ENCODE data around the gene RNF220. TPM values are rescaled to one million over a fixed set of nuclear protein-coding genes. Genes with fewer than 3 reads are reported as not detected.

Gene RNF220
- total RNA-seq, 2 donors from 2014 or later: 121 to 125 TPM

DNA sequence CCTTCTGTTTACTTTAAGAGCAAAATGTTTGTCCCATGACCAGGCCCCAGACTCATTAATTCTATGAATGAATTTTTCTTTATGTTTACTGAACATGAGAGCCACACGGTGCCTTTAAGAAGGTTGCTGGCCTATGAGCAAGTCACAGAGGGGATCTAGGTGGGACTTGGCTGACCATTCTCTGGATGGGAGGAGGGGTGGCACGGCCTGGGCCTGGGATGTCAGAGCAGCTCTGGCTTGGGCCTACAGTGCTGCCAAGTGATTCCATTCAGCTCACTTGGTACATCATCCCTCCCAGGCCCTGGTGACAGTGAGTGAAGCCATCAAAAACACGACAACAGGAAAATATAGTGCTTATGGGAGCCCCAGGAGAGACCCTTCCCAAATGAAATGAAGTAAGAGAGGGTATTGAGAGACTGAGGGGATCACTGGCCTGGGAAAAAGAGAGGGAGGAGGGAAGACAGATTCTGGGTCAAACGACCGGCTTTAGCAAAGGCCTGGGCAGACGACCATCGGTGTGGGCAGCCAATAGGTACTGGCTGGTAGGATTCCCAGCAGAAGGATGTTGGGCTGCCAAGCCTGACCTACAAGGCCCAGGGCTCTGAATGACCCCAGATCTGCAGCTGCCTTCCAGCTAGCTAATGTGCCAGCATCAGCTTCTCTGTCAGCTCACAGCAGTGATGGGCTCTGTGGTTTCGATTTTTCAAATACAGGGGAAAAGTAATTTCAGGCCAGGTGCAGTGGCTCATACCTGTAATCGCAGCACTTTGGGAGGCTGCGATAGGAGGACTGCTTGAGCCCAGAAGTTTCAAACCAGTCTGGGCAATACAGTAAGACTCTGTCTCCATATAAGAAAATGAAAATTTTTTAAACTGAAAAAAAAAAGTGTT lies 265.9 kb downstream of the RNF220 start:
- TF ChIP-seq, protein P1, sequence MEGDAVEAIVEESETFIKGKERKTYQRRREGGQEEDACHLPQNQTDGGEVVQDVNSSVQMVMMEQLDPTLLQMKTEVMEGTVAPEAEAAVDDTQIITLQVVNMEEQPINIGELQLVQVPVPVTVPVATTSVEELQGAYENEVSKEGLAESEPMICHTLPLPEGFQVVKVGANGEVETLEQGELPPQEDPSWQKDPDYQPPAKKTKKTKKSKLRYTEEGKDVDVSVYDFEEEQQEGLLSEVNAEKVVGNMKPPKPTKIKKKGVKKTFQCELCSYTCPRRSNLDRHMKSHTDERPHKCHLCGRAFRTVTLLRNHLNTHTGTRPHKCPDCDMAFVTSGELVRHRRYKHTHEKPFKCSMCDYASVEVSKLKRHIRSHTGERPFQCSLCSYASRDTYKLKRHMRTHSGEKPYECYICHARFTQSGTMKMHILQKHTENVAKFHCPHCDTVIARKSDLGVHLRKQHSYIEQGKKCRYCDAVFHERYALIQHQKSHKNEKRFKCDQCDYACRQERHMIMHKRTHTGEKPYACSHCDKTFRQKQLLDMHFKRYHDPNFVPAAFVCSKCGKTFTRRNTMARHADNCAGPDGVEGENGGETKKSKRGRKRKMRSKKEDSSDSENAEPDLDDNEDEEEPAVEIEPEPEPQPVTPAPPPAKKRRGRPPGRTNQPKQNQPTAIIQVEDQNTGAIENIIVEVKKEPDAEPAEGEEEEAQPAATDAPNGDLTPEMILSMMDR (IDR thresholded peaks at IDR 0.05): no peak
- no peaks in the 10 kb centered on the region for H3K36me3 ChIP-seq
- DNase-seq (ENCODE audit: low spot score) (no peak), ATAC-seq (ENCODE audit: insufficient number of reproducible peaks, low FRiP score, low read depth) (no peak)
- H3K27me3 ChIP-seq (replicated peaks; ENCODE audit: insufficient read depth): no peaks in the 10 kb centered on the region
- H3K9me3 ChIP-seq: no peaks in the 10 kb centered on the region
- H3K27ac ChIP-seq: no peak overlapping the region
- H3K4me1 ChIP-seq (ENCODE audit: control insufficient read depth in 1 of 2, low read depth in 2 of 2): peaks cover 10 to 30% of the 10 kb centered on the region in 2 donors
- H3K4me3 ChIP-seq: no peak overlapping the region

GRCh38 chr1:44672254-44672955 lies 267.4 kb downstream of the RNF220 start:
- ATAC-seq (ENCODE audit: insufficient number of reproducible peaks, low FRiP score, low read depth) (no peak), DNase-seq (ENCODE audit: low spot score) (no peak)
- no peak overlapping the region for H3K4me3 ChIP-seq
- H3K36me3 ChIP-seq: no peaks in the 10 kb centered on the region
- H3K27ac ChIP-seq: peak overlapping the region in 1 of 2 donors; percentile 84
- TF ChIP-seq, protein P1 (IDR thresholded peaks at IDR 0.05): no peak
- peaks cover 11 to 30% of the 10 kb centered on the region in 2 donors for H3K4me1 ChIP-seq (ENCODE audit: control insufficient read depth in 1 of 2, low read depth in 2 of 2)
- H3K27me3 ChIP-seq (replicated peaks; ENCODE audit: insufficient read depth): no peaks in the 10 kb centered on the region
- H3K9me3 ChIP-seq: no peaks in the 10 kb centered on the region

GRCh38 chr1:44672961-44673674 lies 268.1 kb downstream of the RNF220 start:
- H3K9me3 ChIP-seq: no peaks in the 10 kb centered on the region
- peaks cover 13 to 30% of the 10 kb centered on the region in 2 donors for H3K4me1 ChIP-seq (ENCODE audit: control insufficient read depth in 1 of 2, low read depth in 2 of 2)
- ATAC-seq (ENCODE audit: insufficient number of reproducible peaks, low FRiP score, low read depth): no peak
- H3K27ac ChIP-seq: peak overlapping the region; percentile 84 to 94
- DNase-seq (ENCODE audit: low spot score): no peak
- no peaks in the 10 kb centered on the region for H3K27me3 ChIP-seq (replicated peaks; ENCODE audit: insufficient read depth)
- H3K36me3 ChIP-seq: no peaks in the 10 kb centered on the region
- H3K4me3 ChIP-seq: peak overlapping the region; percentile 76
- TF ChIP-seq, protein P1 (IDR thresholded peaks at IDR 0.05): no peak

- H3K9me3 ChIP-seq: no peaks in the 10 kb centered on the region
- TF ChIP-seq, protein P1 (IDR thresholded peaks at IDR 0.05): no peak
- peak overlapping the region; percentile 84 to 94 for H3K27ac ChIP-seq
- H3K36me3 ChIP-seq: no peaks in the 10 kb centered on the region
- H3K4me1 ChIP-seq (ENCODE audit: control insufficient read depth in 1 of 2, low read depth in 2 of 2): peaks cover 13 to 30% of the 10 kb centered on the region in 2 donors
- ATAC-seq (ENCODE audit: insufficient number of reproducible peaks, low FRiP score, low read depth): no peak
- no peak for DNase-seq (ENCODE audit: low spot score)
- H3K27me3 ChIP-seq (replicated peaks; ENCODE audit: insufficient read depth): no peaks in the 10 kb centered on the region
- H3K4me3 ChIP-seq: peak overlapping the region; percentile 76
Observed at GRCh38 chr1:44673675-44674112, 268.6 kb downstream of the RNF220 start.

Data from thoracic aorta (tissue), 2 donors.